ENCODE data around the gene SF3A1.

Gene SF3A1

DNA sequence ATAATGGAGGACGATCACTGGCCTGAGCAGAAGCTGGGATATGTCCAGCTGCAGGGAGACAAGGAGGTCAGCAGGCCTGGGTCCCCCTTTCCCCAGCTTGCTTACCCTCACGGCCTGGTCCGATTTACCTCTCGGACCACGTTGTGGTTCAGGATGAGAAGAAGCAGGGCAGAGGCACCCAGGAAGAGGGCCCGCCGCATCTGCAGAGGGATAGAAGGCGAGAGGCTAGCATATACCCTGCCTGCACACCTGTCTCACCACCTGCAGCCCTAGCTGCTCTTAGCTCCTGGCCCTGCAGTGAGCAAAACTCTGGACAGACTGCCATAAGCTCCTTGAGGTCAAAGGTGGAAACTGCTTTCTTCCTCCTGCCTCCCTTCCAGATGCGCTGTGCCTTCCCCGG, 29.2 kb upstream of the SF3A1 start:
- DNase-seq, result no peak

DNA sequence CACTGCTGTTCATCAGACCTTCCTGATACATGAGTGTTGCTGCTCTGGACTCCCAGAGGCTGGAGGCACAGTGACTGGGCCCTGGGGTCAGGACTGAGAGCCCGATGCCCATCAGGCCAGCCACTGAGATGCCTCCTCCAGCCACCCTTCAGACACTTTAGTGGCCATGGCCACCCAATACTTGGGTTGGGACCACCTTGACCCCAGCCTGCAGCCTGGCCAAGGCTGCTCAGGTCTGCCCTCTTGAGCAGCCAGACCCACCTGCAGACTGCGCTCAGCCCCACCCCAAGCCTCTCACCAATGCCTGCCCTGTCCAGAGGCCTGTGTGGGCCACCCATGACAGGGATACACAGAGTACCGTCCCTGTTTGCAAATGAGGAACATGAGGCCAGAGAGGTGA, 26.4 kb upstream of the SF3A1 start:
- no peak for DNase-seq

- no peak for DNase-seq
Measured at GRCh38 chr22:30382340-30382739, 25.6 kb upstream of the SF3A1 start.

DNA sequence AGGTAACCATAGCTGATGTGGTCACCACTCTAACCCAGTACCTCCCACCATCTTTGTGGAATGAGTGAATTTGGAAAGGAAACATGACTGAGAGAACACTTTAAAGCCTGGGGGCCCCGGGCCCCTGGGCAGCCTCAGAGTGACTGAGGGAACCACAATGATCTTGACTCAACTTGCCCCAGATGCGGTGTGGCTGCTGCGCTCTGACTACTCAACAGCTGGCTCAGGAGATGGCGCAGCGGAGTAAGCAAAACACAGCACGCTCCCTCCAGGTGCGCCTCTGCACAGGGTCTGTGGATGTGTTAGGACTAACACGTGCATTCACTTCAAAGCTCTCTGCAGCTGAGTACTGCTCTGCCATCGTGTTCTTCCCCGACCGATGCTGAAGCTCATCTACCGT, 24.6 kb upstream of the SF3A1 start:
- no peak for DNase-seq

DNA sequence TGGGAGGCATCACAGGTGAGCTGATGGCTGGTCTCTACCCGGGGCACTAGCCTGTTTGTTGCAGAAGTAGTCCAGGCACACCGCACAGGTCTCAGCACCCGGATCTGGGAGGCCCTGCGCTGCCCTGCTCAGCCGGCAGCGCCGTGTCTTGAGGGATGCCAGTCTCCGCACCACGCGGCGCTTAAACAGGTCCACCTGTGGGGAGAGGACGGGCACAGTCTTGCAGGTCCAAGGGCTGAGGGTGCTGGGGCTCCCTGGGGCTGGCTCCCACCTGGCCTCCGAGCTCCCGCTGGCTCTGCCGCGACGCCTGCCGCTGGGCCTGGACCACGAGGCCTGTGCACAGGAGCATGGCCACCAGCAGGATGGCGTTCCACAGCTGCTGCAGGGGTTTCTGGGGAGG, 23.3 kb upstream of the SF3A1 start:
- DNase-seq, result no peak

DNA sequence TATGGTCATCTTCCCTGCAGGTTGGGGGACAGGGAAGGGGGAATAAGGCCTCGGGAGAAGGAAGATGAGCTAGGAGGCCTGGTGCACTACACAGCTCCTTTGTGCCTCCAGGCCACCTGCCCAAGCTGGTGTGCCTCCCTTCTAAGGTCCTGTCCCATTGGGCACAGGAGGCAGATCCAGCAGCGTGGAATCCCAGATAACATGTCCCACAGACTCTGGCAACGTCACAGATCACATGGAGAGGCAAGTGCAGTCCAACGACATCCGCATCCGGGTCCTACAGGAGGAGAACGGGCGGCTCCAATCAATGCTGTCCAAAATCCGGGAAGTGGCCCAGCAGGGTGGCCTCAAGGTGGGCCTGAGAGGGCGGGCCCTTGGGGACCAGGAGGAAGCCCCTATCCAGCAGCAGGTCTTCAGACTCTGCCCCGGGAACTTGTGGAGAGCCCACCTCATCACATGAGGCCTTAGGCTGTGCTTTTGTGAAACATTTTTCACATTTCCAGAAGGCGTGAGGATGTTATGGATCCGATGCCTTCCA, 18.7 kb upstream of the SF3A1 start:
- no peak for DNase-seq

- DNase-seq, result no peak
Measured at GRCh38 chr22:30373331-30374325, 16.9 kb upstream of the SF3A1 start.

GRCh38 chr22:30372915-30373314, 16.2 kb upstream of the SF3A1 start:
- no peak for DNase-seq

DNA sequence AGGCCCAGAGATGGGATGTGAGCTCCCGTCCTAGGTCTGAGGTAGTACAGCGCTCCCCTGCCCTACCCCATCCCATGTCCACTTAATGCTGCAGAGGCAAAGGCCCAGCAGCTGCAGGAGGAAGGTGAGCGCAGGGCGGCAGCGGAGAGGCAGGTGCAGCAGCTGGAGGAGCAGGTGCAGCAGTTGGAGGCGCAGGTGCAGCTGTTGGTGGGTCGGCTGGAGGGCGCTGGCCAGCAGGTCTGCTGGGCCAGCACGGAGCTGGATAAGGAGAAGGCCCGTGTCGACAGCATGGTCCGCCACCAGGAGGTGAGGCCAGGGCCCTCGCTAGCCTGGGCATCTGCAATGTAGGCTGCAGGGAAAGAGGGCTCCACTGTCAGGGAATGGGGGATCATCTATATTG, 15.3 kb upstream of the SF3A1 start:
- DNase-seq, result no peak

DNA sequence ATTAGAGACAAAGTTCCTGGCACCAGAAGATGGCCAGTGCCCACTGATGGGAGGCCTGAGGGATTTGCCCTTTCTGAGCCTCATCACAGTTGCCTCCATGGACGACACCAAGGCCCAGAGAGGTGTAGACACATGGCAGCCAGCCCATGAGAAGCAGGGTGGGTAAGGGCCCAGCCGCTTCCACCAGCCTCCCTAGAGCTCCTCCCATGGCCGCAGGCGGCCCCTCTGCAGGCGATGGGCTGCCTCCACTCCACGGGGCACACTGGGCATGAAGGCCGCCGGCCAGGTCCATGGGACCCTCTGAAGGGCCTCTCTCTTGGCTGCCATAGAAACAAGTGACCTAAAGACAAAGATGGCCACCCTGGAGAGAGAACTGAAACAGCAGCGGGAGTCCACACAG, 14.6 kb upstream of the SF3A1 start:
- no peak for DNase-seq

DNA sequence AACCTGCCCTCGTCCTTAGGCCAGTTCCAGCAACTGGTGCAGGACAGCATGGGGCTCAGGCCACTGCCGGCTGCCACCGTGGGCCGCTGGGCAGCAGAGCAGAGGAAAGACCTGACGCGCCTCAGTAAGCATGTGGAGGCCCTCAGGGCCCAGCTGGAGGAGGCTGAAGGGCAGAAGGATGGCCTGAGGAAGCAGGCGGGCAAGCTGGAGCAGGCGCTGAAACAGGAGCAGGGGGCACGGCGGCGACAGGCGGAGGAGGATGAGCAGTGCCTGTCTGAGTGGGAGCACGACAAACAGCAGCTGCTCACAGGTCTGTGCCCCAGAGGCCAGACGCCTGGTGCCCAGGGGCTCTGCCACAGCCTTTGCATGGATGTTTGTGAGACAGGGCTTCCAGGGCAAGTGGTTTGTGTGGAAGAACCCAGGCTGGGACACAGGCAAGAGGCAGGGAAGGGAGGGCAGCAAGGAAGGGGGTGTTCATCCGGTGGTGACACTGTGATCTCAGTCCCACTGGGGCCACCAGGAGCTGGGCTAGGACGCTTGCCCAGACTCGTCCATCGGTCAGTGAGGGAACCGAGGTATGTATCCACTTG, 14.0 kb upstream of the SF3A1 start:
- DNase-seq, result no peak

DNA sequence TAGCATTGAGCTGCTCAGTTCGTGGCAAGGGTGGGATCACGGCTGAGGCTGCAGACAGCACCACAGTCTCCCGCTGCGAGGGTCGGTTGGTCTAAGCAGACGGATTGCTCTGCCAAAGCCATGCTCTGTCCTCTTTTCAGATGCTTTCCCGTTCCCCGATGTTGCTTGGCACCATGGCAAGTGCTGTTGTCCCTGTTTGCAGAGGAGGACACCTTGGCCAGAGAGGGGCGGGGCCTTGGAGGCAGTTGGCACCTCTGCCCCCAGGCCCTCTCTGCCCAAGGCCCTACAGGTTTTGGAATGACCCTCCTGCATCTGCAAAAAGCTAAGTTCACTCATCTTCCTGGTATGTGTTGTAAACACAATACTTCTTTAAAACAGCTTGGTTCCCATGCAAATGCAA, 11.7 kb upstream of the SF3A1 start:
- DNase-seq, result no peak

GRCh38 chr22:30365891-30366290, 9.2 kb upstream of the SF3A1 start:
- no peak for DNase-seq

- DNase-seq, result no peak
Measured at GRCh38 chr22:30362651-30363281, 6.1 kb upstream of the SF3A1 start.

GRCh38 chr22:30361916-30362650, 5.4 kb upstream of the SF3A1 start:
- no peak for DNase-seq

- no peak for DNase-seq
Measured at GRCh38 chr22:30358541-30358940, 1.8 kb upstream of the SF3A1 start.

GRCh38 chr22:30357650-30358215, 1.0 kb upstream of the SF3A1 start:
- DNase-seq, result no peak

DNA sequence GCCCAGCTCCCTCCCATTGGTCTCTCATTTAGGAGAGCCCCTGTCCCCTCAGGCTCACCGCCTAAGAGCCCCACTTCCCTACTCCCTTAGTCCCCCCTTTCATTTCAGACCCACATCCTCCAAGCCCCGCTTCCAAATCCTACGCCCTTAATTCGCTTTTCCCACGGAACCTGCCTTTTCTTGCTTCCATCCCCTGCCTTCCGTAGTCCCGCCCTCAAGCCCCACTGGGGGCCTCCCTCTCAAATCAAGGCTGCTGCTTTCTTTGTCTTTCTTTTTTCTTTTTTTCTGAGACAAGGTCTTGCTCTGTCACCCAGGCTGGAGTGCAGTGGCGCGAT, 509 bp upstream of the SF3A1 start:
- DNase-seq, result no peak

GRCh38 chr22:30354644-30355043, 2.0 kb downstream of the SF3A1 start:
- no peak for DNase-seq

GRCh38 chr22:30351226-30351625, 5.5 kb downstream of the SF3A1 start:
- DNase-seq, result no peak

DNA sequence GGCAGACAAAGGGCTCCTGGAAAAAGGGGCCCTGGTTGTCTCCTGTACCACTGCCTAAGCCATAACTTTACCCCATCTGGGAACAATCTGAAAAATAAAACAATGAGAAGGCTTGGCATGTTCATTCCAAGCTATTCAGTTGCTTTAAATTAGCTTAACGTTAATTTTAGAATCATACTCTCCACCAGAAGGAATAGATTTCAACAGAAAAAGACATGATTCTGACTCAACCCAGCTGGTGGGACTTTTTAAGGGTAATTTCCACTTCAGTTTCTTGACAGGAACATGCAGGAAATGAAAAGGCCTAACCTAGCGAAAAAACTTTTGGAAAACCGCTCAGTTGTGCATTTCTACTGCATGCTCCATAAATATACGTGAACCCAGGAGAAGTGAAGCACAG, 7.9 kb downstream of the SF3A1 start:
- DNase-seq, result no peak

GRCh38 chr22:30348404-30348803, 8.3 kb downstream of the SF3A1 start:
- DNase-seq, result no peak

All from SIG-M5 (cell line).